Activated CD4-positive, alpha-beta memory T cell treated with anti-CD3 and anti-CD28 coated beads, Interleukin-2, amount 10 ng/mL, durations not matched to agents 7 days and 5 days (primary cell): Measurements from ENCODE around the gene NIM1K. TPM values are rescaled to one million over a fixed set of nuclear protein-coding genes. Genes with fewer than 3 reads are reported as not detected.
"Not testable (repeated sequence)": the region's sequence is repeated elsewhere in the genome, so short reads cannot be mapped to it uniquely, and the experiment has no call there.

Experiments used
- CTCF ChIA-PET: fragments of 350-600 bp; sonication (Branson Sonifier 250); formaldehyde crosslinking; loops from one replicate; lab custom pipeline; 2021; ENCODE audit warnings: antibody characterized with exemption, inconsistent platforms; lab: Charles Lee
- POLR2A ChIA-PET: fragments of 350-600 bp; sonication (Branson Sonifier 250); formaldehyde crosslinking; loops from one replicate; lab custom pipeline; 2021; ENCODE audit warnings: antibody characterized with exemption; lab: Charles Lee
- DNase-seq: peaks from one replicate; pipeline ENCODE4 v3.0.0-alpha.2; 2020
- H3K27ac Mint-ChIP-seq: one replicate; pipeline ENCODE4 v1.8.0; 2021; ENCODE audit warnings: mild to moderate bottlenecking, mixed read lengths
- H3K27me3 Mint-ChIP-seq: one replicate; pipeline ENCODE4 v1.8.0; 2021; ENCODE audit warnings: mixed read lengths
- H3K36me3 Mint-ChIP-seq: one replicate; pipeline ENCODE4 v1.8.0; 2021; ENCODE audit warnings: low read depth, mixed read lengths
- H3K4me1 Mint-ChIP-seq: one replicate; pipeline ENCODE4 v1.8.0; 2021; ENCODE audit warnings: mixed read lengths
- H3K4me3 Mint-ChIP-seq: one replicate; pipeline ENCODE4 v1.8.0; 2021; ENCODE audit warnings: mild to moderate bottlenecking, mixed read lengths
- H3K9me3 Mint-ChIP-seq: one replicate; pipeline ENCODE4 v1.8.0; 2021; ENCODE audit warnings: mixed read lengths
- total RNA-seq, 2 experiments: library from RNA; stranded (reverse); gene quantifications; one replicate each; pipeline ENCODE4 v1.2.3, GENCODE V29; 2021

The NIM1K gene
- total RNA-seq, 2 experiments from 2014 or later: 0.73 to 0.83 TPM

- no peaks in the 10 kb centered on the region for H3K36me3 Mint-ChIP-seq
- CTCF ChIA-PET: interaction anchor here (0.7 to 2.4 kb wide), 5 partner anchors 112 to 291 kb away, joined by 3 to 8 read pairs (median 5); partner anchors contain the start of gene TMEM267
- peak overlapping the region; percentile 78 for H3K4me3 Mint-ChIP-seq
- peak overlapping the region; percentile 28 for H3K27ac Mint-ChIP-seq
- no peaks in the 10 kb centered on the region for H3K9me3 Mint-ChIP-seq
- DNase-seq: no peak
- H3K27me3 Mint-ChIP-seq: peaks cover 19% of the 10 kb centered on the region
- H3K4me1 Mint-ChIP-seq: peaks cover 30% of the 10 kb centered on the region
- POLR2A ChIA-PET: interaction anchor here (1.1 to 1.5 kb wide), 5 partner anchors 72 to 291 kb away, joined by 3 to 16 read pairs (median 4); partner anchors contain the start of genes HMGCS1, TMEM267 and ZNF131
Observed at GRCh38 chr5:43193181-43193893, 1.3 kb downstream of the NIM1K start.

- no peak overlapping the region for H3K27ac Mint-ChIP-seq
- POLR2A ChIA-PET: interaction anchor here (1.2 to 1.5 kb wide), 3 partner anchors 72 to 290 kb away, joined by 4 to 16 read pairs (median 6); partner anchors contain the start of genes TMEM267 and ZNF131
Observed at GRCh38 chr5:43193894-43194265, 1.9 kb downstream of the NIM1K start.

GRCh38 chr5:43195670-43196265 lies 3.7 kb downstream of the NIM1K start:
- H3K36me3 Mint-ChIP-seq: no peaks in the 10 kb centered on the region
- no peak overlapping the region for H3K4me3 Mint-ChIP-seq
- H3K9me3 Mint-ChIP-seq: no peaks in the 10 kb centered on the region
- peaks cover 30% of the 10 kb centered on the region for H3K4me1 Mint-ChIP-seq
- no peak for DNase-seq
- ChIA-PET CTCF (interaction anchor here (0.9 to 1.6 kb wide), 2 partner anchors 86 to 90 kb away, joined by 3 to 5 read pairs; no protein-coding TSS in a partner anchor), POLR2A (no interaction called here)
- peaks cover 16% of the 10 kb centered on the region for H3K27me3 Mint-ChIP-seq
- H3K27ac Mint-ChIP-seq: no peak overlapping the region

More at GRCh38 chr5:43193894-43194265, 1.9 kb downstream of the NIM1K start:
- DNase-seq: no peak
- CTCF ChIA-PET: interaction anchor here (0.6 to 2.4 kb wide), 7 partner anchors 87 to 290 kb away, joined by 3 to 8 read pairs (median 4); partner anchors contain the start of gene TMEM267
- Mint-ChIP-seq H3K9me3 (no peaks in the 10 kb centered on the region), H3K4me1 (peaks cover 30% of the 10 kb centered on the region), H3K4me3 (no peak overlapping the region), H3K36me3 (no peaks in the 10 kb centered on the region), H3K27me3 (peaks cover 19% of the 10 kb centered on the region)

- no peaks in the 10 kb centered on the region for H3K36me3 Mint-ChIP-seq
- POLR2A ChIA-PET: no interaction called here
- no peak overlapping the region for H3K4me3 Mint-ChIP-seq
- H3K4me1 Mint-ChIP-seq: peaks cover 20% of the 10 kb centered on the region
- no peak for DNase-seq
- CTCF ChIA-PET: interaction anchor here (0.9 to 1.1 kb wide), 2 partner anchors 13 to 92 kb away, joined by 3 read pairs; no protein-coding TSS in a partner anchor
- H3K27ac Mint-ChIP-seq: no peak overlapping the region
- H3K27me3 Mint-ChIP-seq: peaks cover 7% of the 10 kb centered on the region
- no peaks in the 10 kb centered on the region for H3K9me3 Mint-ChIP-seq
Observed at GRCh38 chr5:43197535-43197934, 5.5 kb downstream of the NIM1K start.

- CTCF ChIA-PET, H3K27me3 Mint-ChIP-seq, H3K27ac Mint-ChIP-seq, H3K36me3 Mint-ChIP-seq, H3K4me3 Mint-ChIP-seq, H3K9me3 Mint-ChIP-seq, H3K4me1 Mint-ChIP-seq, DNase-seq: not testable (repeated sequence)
- POLR2A ChIA-PET: interaction anchor here (0.8 kb wide), 1 partner anchor 80 kb away, joined by 3 read pairs; no protein-coding TSS in a partner anchor
Observed at GRCh38 chr5:43201442-43201841, 9.4 kb downstream of the NIM1K start.

- Mint-ChIP-seq H3K27ac (no peak overlapping the region), H3K4me3 (no peak overlapping the region), H3K9me3 (no peaks in the 10 kb centered on the region), H3K4me1 (no peaks in the 10 kb centered on the region), H3K27me3 (peaks cover 6% of the 10 kb centered on the region), H3K36me3 (no peaks in the 10 kb centered on the region)
- DNase-seq: no peak
- ChIA-PET POLR2A (interaction anchor here (0.8 kb wide), 1 partner anchor 81 kb away, joined by 3 read pairs; no protein-coding TSS in a partner anchor), CTCF (interaction anchor here (0.7 kb wide), 1 partner anchor 130 kb away, joined by 4 read pairs; no protein-coding TSS in a partner anchor)
Observed at GRCh38 chr5:43202380-43202779, 10.4 kb downstream of the NIM1K start.

GRCh38 chr5:43203373-43203772 lies 11.3 kb downstream of the NIM1K start:
- ChIA-PET POLR2A (no interaction called here), CTCF (interaction anchor here (0.9 kb wide), 1 partner anchor 9 kb away, joined by 3 read pairs; no protein-coding TSS in a partner anchor)
- no peaks in the 10 kb centered on the region for H3K9me3 Mint-ChIP-seq
- H3K27ac Mint-ChIP-seq: no peak overlapping the region
- H3K36me3 Mint-ChIP-seq: no peaks in the 10 kb centered on the region
- H3K4me3 Mint-ChIP-seq: no peak overlapping the region
- H3K4me1 Mint-ChIP-seq: no peaks in the 10 kb centered on the region
- no peak for DNase-seq
- H3K27me3 Mint-ChIP-seq: peaks cover 8% of the 10 kb centered on the region

- Mint-ChIP-seq H3K27me3 (peaks cover 14% of the 10 kb centered on the region), H3K4me1 (no peaks in the 10 kb centered on the region), H3K27ac (no peak overlapping the region), H3K4me3 (no peak overlapping the region), H3K36me3 (no peaks in the 10 kb centered on the region), H3K9me3 (no peaks in the 10 kb centered on the region)
- ChIA-PET CTCF (no interaction called here), POLR2A (no interaction called here)
- DNase-seq: no peak
Observed at GRCh38 chr5:43204958-43205357, 12.9 kb downstream of the NIM1K start.

GRCh38 chr5:43207601-43208000 lies 15.6 kb downstream of the NIM1K start:
- peaks cover 31% of the 10 kb centered on the region for H3K27me3 Mint-ChIP-seq
- no peaks in the 10 kb centered on the region for H3K36me3 Mint-ChIP-seq
- DNase-seq: no peak
- H3K4me3 Mint-ChIP-seq: no peak overlapping the region
- ChIA-PET CTCF (no interaction called here), POLR2A (no interaction called here)
- no peaks in the 10 kb centered on the region for H3K9me3 Mint-ChIP-seq
- no peaks in the 10 kb centered on the region for H3K4me1 Mint-ChIP-seq
- H3K27ac Mint-ChIP-seq: no peak overlapping the region

- Mint-ChIP-seq H3K27ac (no peak overlapping the region), H3K36me3 (no peaks in the 10 kb centered on the region), H3K4me1 (no peaks in the 10 kb centered on the region), H3K27me3 (peaks cover 31% of the 10 kb centered on the region), H3K9me3 (no peaks in the 10 kb centered on the region), H3K4me3 (no peak overlapping the region)
- ChIA-PET CTCF (no interaction called here), POLR2A (no interaction called here)
- DNase-seq: no peak
Observed at GRCh38 chr5:43208658-43209057, 16.6 kb downstream of the NIM1K start.

GRCh38 chr5:43209060-43209459 lies 17.0 kb downstream of the NIM1K start:
- no peak overlapping the region for H3K4me3 Mint-ChIP-seq
- H3K27me3 Mint-ChIP-seq: peaks cover 31% of the 10 kb centered on the region
- no peaks in the 10 kb centered on the region for H3K36me3 Mint-ChIP-seq
- H3K9me3 Mint-ChIP-seq: no peaks in the 10 kb centered on the region
- ChIA-PET CTCF (no interaction called here), POLR2A (no interaction called here)
- no peak overlapping the region for H3K27ac Mint-ChIP-seq
- DNase-seq: no peak
- H3K4me1 Mint-ChIP-seq: no peaks in the 10 kb centered on the region

- Mint-ChIP-seq H3K9me3 (no peaks in the 10 kb centered on the region), H3K4me1 (no peaks in the 10 kb centered on the region), H3K27me3 (peaks cover 31% of the 10 kb centered on the region), H3K36me3 (no peaks in the 10 kb centered on the region), H3K27ac (no peak overlapping the region), H3K4me3 (no peak overlapping the region)
- no peak for DNase-seq
- POLR2A ChIA-PET: no interaction called here
- CTCF ChIA-PET: interaction anchor here (1.2 kb wide), 2 partner anchors 12 to 180 kb away, joined by 3 read pairs; no protein-coding TSS in a partner anchor
Observed at GRCh38 chr5:43209833-43210232, 17.8 kb downstream of the NIM1K start.

- Mint-ChIP-seq H3K4me3 (no peak overlapping the region), H3K9me3 (no peaks in the 10 kb centered on the region), H3K36me3 (no peaks in the 10 kb centered on the region), H3K4me1 (no peaks in the 10 kb centered on the region), H3K27ac (no peak overlapping the region), H3K27me3 (peaks cover 31% of the 10 kb centered on the region)
- ChIA-PET CTCF (interaction anchor here (1.2 kb wide), 2 partner anchors 13 to 179 kb away, joined by 3 read pairs; no protein-coding TSS in a partner anchor), POLR2A (no interaction called here)
- DNase-seq: no peak
Observed at GRCh38 chr5:43210570-43210969, 18.5 kb downstream of the NIM1K start.
